HepG2 (cell line): ENCODE measurements around the gene GLB1L. TPM values are rescaled to one million over a fixed set of nuclear protein-coding genes. Genes with fewer than 3 reads are reported as not detected.

Source experiments
- CREB1 ChIP-seq, 2 experiments: fragments of 450-650 bp in 1 of 2; IDR thresholded peaks; 2 replicates each; pipeline ENCODE4 v1.6.1; 2016 to 2017; ENCODE audit warnings: control low read depth in 1 of 2, mild to moderate bottlenecking in 1 of 2, missing compliant biosample characterization in 1 of 2, missing genetic modification characterization in 1 of 2
- DDIT3 ChIP-seq: sonication (generic); formaldehyde crosslinking; IDR thresholded peaks from 2 replicates; pipeline ENCODE4 v1.4.0; 2020; ENCODE audit warnings: mild to moderate bottlenecking, missing genetic modification reagents
- DNMT1 ChIP-seq: sonication (generic); formaldehyde crosslinking; IDR thresholded peaks from 2 replicates; pipeline ENCODE4 v1.5.1; 2020; ENCODE audit warnings: mild to moderate bottlenecking, missing genetic modification reagents
- FOXO4 ChIP-seq: sonication (generic); formaldehyde crosslinking; conservative IDR thresholded peaks from 2 replicates; pipeline ENCODE4 v1.8.1; 2023; ENCODE audit warnings: missing genetic modification reagents
- GZF1 ChIP-seq: sonication (generic); formaldehyde crosslinking; IDR thresholded peaks from 2 replicates; pipeline ENCODE4 v1.5.1; 2020; ENCODE audit warnings: mild to moderate bottlenecking, missing genetic modification reagents
- KLF9 ChIP-seq: IDR thresholded peaks from 2 replicates; pipeline ENCODE4 v1.6.1; 2016; ENCODE audit warnings: low read depth
- MIER2 ChIP-seq: IDR thresholded peaks from 2 replicates; pipeline ENCODE4 v1.6.1; 2016; ENCODE audit warnings: missing biosample characterization, missing genetic modification reagents
- NFKB2 ChIP-seq: sonication (generic); formaldehyde crosslinking; IDR thresholded peaks from 2 replicates; pipeline ENCODE4 v1.4.0; 2020; ENCODE audit warnings: missing genetic modification reagents, borderline replicate concordance
- NFKBIZ ChIP-seq: IDR thresholded peaks from 2 replicates; pipeline ENCODE4 v1.6.1; 2018; ENCODE audit warnings: missing genetic modification reagents, missing compliant biosample characterization
- NR3C1 ChIP-seq: sonication (generic); formaldehyde crosslinking; IDR thresholded peaks from 2 replicates; pipeline ENCODE4 v1.4.0; 2020; ENCODE audit warnings: missing genetic modification reagents
- PBX2 ChIP-seq: IDR thresholded peaks from 2 replicates; pipeline ENCODE4 v1.6.1; 2016; ENCODE audit warnings: control low read depth
- PHB2 ChIP-seq: fragments of 450-650 bp; IDR thresholded peaks from 2 replicates; pipeline ENCODE4 v1.6.1; 2018; ENCODE audit not compliant: partially characterized antibody
- REPIN1 ChIP-seq: sonication (generic); formaldehyde crosslinking; IDR thresholded peaks from 2 replicates; pipeline ENCODE4 v1.8.0; 2022; ENCODE audit warnings: missing genetic modification reagents, low read depth, mild to moderate bottlenecking, borderline replicate concordance
- SMAD9 ChIP-seq: sonication (generic); formaldehyde crosslinking; IDR thresholded peaks from 2 replicates; pipeline ENCODE4 v1.5.1; 2020; ENCODE audit warnings: mild to moderate bottlenecking, missing genetic modification reagents
- SP140L ChIP-seq: sonication (generic); formaldehyde crosslinking; IDR thresholded peaks from 2 replicates; pipeline ENCODE4 v1.4.0; 2020; ENCODE audit warnings: missing genetic modification reagents, borderline replicate concordance
- STAG1 ChIP-seq: sonication (generic); formaldehyde crosslinking; IDR thresholded peaks from 2 replicates; pipeline ENCODE4 v1.4.0; 2020; ENCODE audit warnings: missing genetic modification reagents
- TFDP2 ChIP-seq: sonication (generic); formaldehyde crosslinking; IDR thresholded peaks from 2 replicates; pipeline ENCODE4 v1.4.0; 2020; ENCODE audit warnings: missing genetic modification reagents
- ZFP41 ChIP-seq: sonication (generic); formaldehyde crosslinking; IDR thresholded peaks from 2 replicates; pipeline ENCODE4 v1.4.0; 2020; ENCODE audit warnings: mild to moderate bottlenecking, missing genetic modification reagents, borderline replicate concordance
- ZNF101 ChIP-seq: sonication (generic); formaldehyde crosslinking; IDR thresholded peaks from 2 replicates; pipeline ENCODE4 v1.4.0; 2020; ENCODE audit warnings: mild to moderate bottlenecking, low read depth, missing genetic modification reagents, borderline replicate concordance
- ZNF121 ChIP-seq: sonication (generic); formaldehyde crosslinking; IDR thresholded peaks from 2 replicates; pipeline ENCODE4 v1.5.0; 2020; ENCODE audit warnings: mild to moderate bottlenecking, missing genetic modification reagents
- ZNF256 ChIP-seq: sonication (generic); formaldehyde crosslinking; conservative IDR thresholded peaks from 2 replicates; pipeline ENCODE4 v1.4.0; 2020; ENCODE audit warnings: missing genetic modification reagents
- ZNF678 ChIP-seq: sonication (generic); formaldehyde crosslinking; IDR thresholded peaks from 2 replicates; pipeline ENCODE4 v1.4.0; 2020; ENCODE audit warnings: mild to moderate bottlenecking, missing genetic modification reagents
- ZNF710 ChIP-seq: sonication (generic); formaldehyde crosslinking; IDR thresholded peaks from 2 replicates; pipeline ENCODE4 v1.5.0; 2020; ENCODE audit warnings: mild to moderate bottlenecking, missing genetic modification reagents, borderline replicate concordance
- ZNF788 ChIP-seq: sonication (generic); formaldehyde crosslinking; IDR thresholded peaks from 2 replicates; pipeline ENCODE4 v1.5.0; 2020; ENCODE audit warnings: mild to moderate bottlenecking, missing genetic modification reagents, borderline replicate concordance
- polyA plus RNA-seq, 8 experiments: library from polyadenylated mRNA; depleted of rRNA in 3 of 8; stranded (reverse) in 7 of 8; unstranded in 1 of 8; fragments of >200 nt; fragmentation: Illumina TruSeq in 4 of 8; extraction: Trizol in 4 of 8; gene quantifications; 2 replicates each; pipeline versions ENCODE4 v1.2.1 to v1.2.3, GENCODE V29; 2011 to 2016; ENCODE audit warnings: low read depth in 4 of 8, missing spikeins in 1 of 8, mixed read lengths in 1 of 8; ENCODE audit not compliant: insufficient read depth in 1 of 8
- total RNA-seq, 5 experiments: library from RNA; depleted of rRNA; stranded (reverse); fragments of >200 nt; fragmentation: Illumina TruSeq; extraction: Trizol; gene quantifications; 2 replicates each; pipeline ENCODE4 v1.2.3, GENCODE V29; 2016; ENCODE audit warnings: low read depth in 1 of 5

The GLB1L gene
- total and polyA plus RNA-seq, 2 of the 13 experiments (the other 11 are each of a cell fraction or from before 2014, with no cell fraction given): 6.8 to 7.3 TPM

GRCh38 chr2:219229305-219230058 lies 15.8 kb downstream of the GLB1L start, which contains the start of the genes ANKZF1 and ATG9A (continued):
- TF ChIP-seq NFKBIZ (CRISPR knock-in tag): 0 out of 2 replicates have a peak, but pooled peaks have one; percentile 20
- TF ChIP-seq ZFP41 (CRISPR knock-in tag): 0 out of 2 replicates have a peak, but pooled peaks have one; percentile 14
- TF ChIP-seq PBX2 (CRISPR knock-in tag): peak; percentile 100
- TF ChIP-seq GZF1 (CRISPR knock-in tag): 0 out of 2 replicates have a peak, but pooled peaks have one; percentile 23
- peak; percentile 92 for TF ChIP-seq CREB1 (IDR thresholded peaks at IDR 0.05)
- peak; percentile 95 for TF ChIP-seq CREB1 (CRISPR knock-in tag; IDR thresholded peaks at IDR 0.05)
- TF ChIP-seq NFKB2: peak; percentile 79; the same call in 1 of the 2 replicates
- peak; percentile 59 for TF ChIP-seq REPIN1 (CRISPR knock-in tag)
- TF ChIP-seq ZNF101 (CRISPR knock-in tag): no peak
- no peak for TF ChIP-seq DNMT1 (CRISPR knock-in tag)
- TF ChIP-seq FOXO4: no peak
- no peak for TF ChIP-seq MIER2 (CRISPR knock-in tag)
- TF ChIP-seq SMAD9: peak; percentile 53; the same call in 1 of the 2 replicates
- 0 out of 2 replicates have a peak, but pooled peaks have one; percentile 54 for TF ChIP-seq ZNF121 (CRISPR knock-in tag)
- no peak for TF ChIP-seq SP140L (CRISPR knock-in tag)
- no peak for TF ChIP-seq DDIT3 (CRISPR knock-in tag)
- TF ChIP-seq ZNF788 (CRISPR knock-in tag): peak; percentile 61
- TF ChIP-seq ZNF256 (CRISPR knock-in tag): no peak; the same call in 1 of the 2 replicates
- TF ChIP-seq NR3C1 (CRISPR knock-in tag): no peak
- no peak for TF ChIP-seq ZNF678 (CRISPR knock-in tag)
- no peak for TF ChIP-seq ZNF710
- no peak for TF ChIP-seq PHB2
- TF ChIP-seq TFDP2 (CRISPR knock-in tag): no peak; the same call in 1 of the 2 replicates
- no peak; the same call in 1 of the 2 replicates for TF ChIP-seq STAG1
- no peak for TF ChIP-seq KLF9 (CRISPR knock-in tag)
